Endothelial cell of umbilical vein (primary cell): Measurements from ENCODE around the gene AVPR2. TPM values are rescaled to one million over a fixed set of nuclear protein-coding genes. Genes with fewer than 3 reads are reported as not detected.

Source experiments
- BruUV-seq: library from RNA; stranded (reverse); fragments of 400-500 nt; replicated peaks from 2 replicates; lab custom pipeline; 2021; lab: Mats Ljungman, UMichigan
- CTCF ChIA-PET: fragments of 300-600, 350-600 bp; sonication (Branson Sonifier 250); formaldehyde crosslinking; loops from one replicate; lab custom pipeline; 2021; ENCODE audit warnings: antibody characterized with exemption, inconsistent platforms; lab: Charles Lee
- POLR2A ChIA-PET: fragments of 300-600, 350-600 bp; sonication (Branson Sonifier 250); formaldehyde crosslinking; loops from one replicate; lab custom pipeline; 2021; ENCODE audit warnings: antibody characterized with exemption, inconsistent platforms; lab: Charles Lee
- DNase-seq: peaks from one replicate; pipeline ENCODE4 v3.0.0-alpha.2; 2011; ENCODE audit warnings: low read depth, low spot score
- FAIRE-seq: peaks from 2 replicates; lab custom pipeline; 2011; peaks lifted over from hg19 to GRCh38; lab: Jason Lieb, UNC
- H2AFZ ChIP-seq: 2 replicates; pipeline ENCODE4 v1.6.0; 2012; ENCODE audit warnings: low read depth, low read length, control low read depth, inconsistent platforms
- H3K27ac ChIP-seq: 2 replicates; pipeline ENCODE4 v1.5.1; 2011; ENCODE audit warnings: low read depth, mild to moderate bottlenecking, control low read depth, low read length, moderate library complexity; ENCODE audit not compliant: insufficient read depth
- H3K27me3 ChIP-seq, 2 experiments: 2 replicates each; pipeline versions ENCODE4 v1.6.0 to v1.6.1; 2011; ENCODE audit warnings: low read length in 2 of 2, mixed read lengths in 1 of 2; ENCODE audit not compliant: control insufficient read depth in 2 of 2, insufficient read depth in 2 of 2
- H3K36me3 ChIP-seq, 2 experiments: 2 replicates in 1 of 2; 3 replicates in 1 of 2; pipeline ENCODE4 v1.5.1; 2011; ENCODE audit warnings: low read length in 2 of 2, mild to moderate bottlenecking in 1 of 2, moderate library complexity in 1 of 2; ENCODE audit not compliant: control insufficient read depth in 2 of 2, insufficient read depth in 2 of 2; ENCODE audit errors: extremely low read depth in 1 of 2
- H3K4me1 ChIP-seq: 3 replicates; pipeline ENCODE4 v1.5.1; 2011; ENCODE audit warnings: mild to moderate bottlenecking, low read length; ENCODE audit not compliant: control insufficient read depth, insufficient read depth; ENCODE audit errors: extremely low read depth
- H3K4me2 ChIP-seq: 2 replicates; pipeline ENCODE4 v1.6.1; 2011; ENCODE audit warnings: low read length, control low read depth, mixed read lengths; ENCODE audit not compliant: insufficient read depth
- H3K4me3 ChIP-seq, 3 experiments: fragments of 200-600 bp in 1 of 3; sonication (generic), shearing (Covaris generic) in 1 of 3; replicated peaks in 1 of 3; 2 replicates each; pipeline ENCODE4 v1.5.1; 2011 to 2016; ENCODE audit warnings: control low read depth in 3 of 3, low read length in 3 of 3, mild to moderate bottlenecking in 2 of 3, inconsistent platforms in 1 of 3, low read depth in 1 of 3, moderate library complexity in 1 of 3; ENCODE audit not compliant: insufficient read depth in 1 of 3
- H3K79me2 ChIP-seq: 2 replicates; pipeline ENCODE4 v1.6.0; 2012; ENCODE audit warnings: low read length, inconsistent platforms; ENCODE audit not compliant: control insufficient read depth, insufficient read depth
- H3K9ac ChIP-seq: replicated peaks from 2 replicates; pipeline ENCODE3; 2011; ENCODE audit warnings: low read length, control low read depth; ENCODE audit not compliant: insufficient read depth; ENCODE audit errors: extremely low read depth
- H3K9me1 ChIP-seq: replicated peaks from 3 replicates; pipeline ENCODE4 v1.6.0; 2011; ENCODE audit warnings: mild to moderate bottlenecking, low read length; ENCODE audit not compliant: control insufficient read depth, insufficient read depth; ENCODE audit errors: extremely low read depth
- H3K9me3 ChIP-seq: replicated peaks from 2 replicates; pipeline ENCODE4 v1.5.1; 2012; ENCODE audit warnings: low read length, inconsistent platforms; ENCODE audit not compliant: control insufficient read depth, insufficient read depth
- H4K20me1 ChIP-seq: replicated peaks from 2 replicates; pipeline ENCODE3; 2011; ENCODE audit warnings: mild to moderate bottlenecking, low read length; ENCODE audit not compliant: control insufficient read depth, insufficient read depth; ENCODE audit errors: extremely low read depth
- CTCF ChIP-seq, 2 donors: IDR thresholded peaks; 1 replicate in 1 of 2; 2 replicates in 1 of 2; pipeline ENCODE4 v1.5.1; 2011; ENCODE audit warnings: low read length in 2 of 2, mild to moderate bottlenecking in 2 of 2, moderate library complexity in 2 of 2, control low read depth in 1 of 2, inconsistent platforms in 1 of 2, low read depth in 1 of 2; ENCODE audit not compliant: insufficient read depth in 1 of 2; ENCODE audit errors: extremely low read depth in 1 of 2
- EZH2 ChIP-seq: IDR thresholded peaks from 2 replicates; pipeline ENCODE4 v1.6.1; 2012; ENCODE audit warnings: borderline replicate concordance, low read depth, mild to moderate bottlenecking, moderate library complexity, low read length, inconsistent platforms; ENCODE audit not compliant: severe bottlenecking
- FOS ChIP-seq: IDR thresholded peaks from 2 replicates; pipeline ENCODE4 v1.6.1; 2011; ENCODE audit warnings: mild to moderate bottlenecking, low read length, moderate library complexity, borderline replicate concordance; ENCODE audit not compliant: insufficient read depth
- GATA2 ChIP-seq: IDR thresholded peaks from 2 replicates; pipeline ENCODE4 v1.7.0; 2011; ENCODE audit warnings: low read depth, mild to moderate bottlenecking, moderate library complexity, mixed read lengths, low read length; ENCODE audit not compliant: insufficient read length, insufficient read depth
- JUN ChIP-seq: IDR thresholded peaks from 2 replicates; pipeline ENCODE4 v1.6.1; 2011; ENCODE audit warnings: borderline replicate concordance, low read depth; ENCODE audit not compliant: insufficient read length, insufficient read depth
- MAX ChIP-seq: IDR thresholded peaks from 2 replicates; pipeline ENCODE4 v1.6.1; 2011; ENCODE audit not compliant: insufficient read depth, insufficient read length
- MYC ChIP-seq: IDR thresholded peaks from one replicate; pipeline ENCODE4 v1.6.1; 2011; ENCODE audit warnings: mild to moderate bottlenecking, low read depth, low read length
- POLR2A ChIP-seq: IDR thresholded peaks from 2 replicates; pipeline ENCODE4 v1.6.1; 2012; ENCODE audit warnings: low read depth, mild to moderate bottlenecking, control low read depth, low read length
- POLR2AphosphoS5 ChIP-seq: IDR thresholded peaks from 2 replicates; pipeline ENCODE4 v1.6.1; 2012; ENCODE audit warnings: low read depth, mild to moderate bottlenecking, control low read depth, low read length, moderate library complexity; ENCODE audit not compliant: insufficient read depth
- dilution Hi-C: fragments of 300-500 bp; cut with MboI; formaldehyde crosslinking; loops from one replicate; pipeline ENCODE4 v1.15.0; 2019; ENCODE audit warnings: low sequenced_read_pairs; ENCODE audit not compliant: extremely low pct_ligation_motif_present
- intact Hi-C: fragments of 100-400 bp; cut with micrococcal nuclease; formaldehyde crosslinking; loops from one replicate; pipeline ENCODE4 v1.10.0; 2022
- polyA plus RNA-seq, 4 experiments: library from polyadenylated mRNA; depleted of rRNA in 3 of 4; stranded (reverse) in 3 of 4; unstranded in 1 of 4; fragments of >200 nt; gene quantifications; 2 replicates each; pipeline versions ENCODE4 v1.2.1 to v1.2.3, GENCODE V29; 2011 to 2012; ENCODE audit warnings: missing spikeins in 1 of 4
- total RNA-seq: library from RNA; stranded (reverse); gene quantifications from 2 replicates; pipeline ENCODE4 v1.2.3, GENCODE V29; 2021

The AVPR2 gene
- total and polyA plus RNA-seq, 2 donors (not counting 3 experiments of a cell fraction or from before 2014, with no cell fraction given): not detected

GRCh38 chrX:153857348-153857903 lies 47.0 kb upstream of the AVPR2 start:
- Histone ChIP-seq H3K79me2 (no peaks in the 10 kb centered on the region), H2AFZ (no peak overlapping the region), H3K9me3 (no peaks in the 10 kb centered on the region), H3K27me3 (peaks cover 0 to 3% of the 10 kb centered on the region in 2 experiments), H3K27ac (no peak overlapping the region), H3K36me3 (no peaks in the 10 kb centered on the region), H3K4me3 (no peak overlapping the region), H3K9me1 (no peaks in the 10 kb centered on the region), H4K20me1 (no peaks in the 10 kb centered on the region), H3K9ac (no peak overlapping the region), H3K4me2 (no peak overlapping the region), H3K4me1 (no peaks in the 10 kb centered on the region)
- intact Hi-C loops (no loop called here), dilution Hi-C loops (no loop called here)
- FAIRE-seq (no peak), DNase-seq (no peak)
- ChIA-PET POLR2A (no interaction called here), CTCF (no interaction called here)
- no TSS peak for BruUV-seq
- TF ChIP-seq CTCF (IDR thresholded peaks at IDR 0.05; ENCODE audit: extremely low read depth in 1 of 2, insufficient read depth in 1 of 2, low read depth in 1 of 2, low read length in 2 of 2): no peak
- no peak for TF ChIP-seq MAX
- no peak for TF ChIP-seq JUN
- TF ChIP-seq GATA2: no peak
- no peak for TF ChIP-seq POLR2A
- TF ChIP-seq FOS: no peak
- TF ChIP-seq MYC: no peak
- no peak for TF ChIP-seq EZH2
- TF ChIP-seq POLR2AphosphoS5: no peak
